ENCODE data around the gene CREBZF. TPM values are rescaled to one million over a fixed set of nuclear protein-coding genes. Genes with fewer than 3 reads are reported as not detected.

CREBZF gene
- total RNA-seq, 1 donor from 2014 or later = 57.7 TPM

DNA sequence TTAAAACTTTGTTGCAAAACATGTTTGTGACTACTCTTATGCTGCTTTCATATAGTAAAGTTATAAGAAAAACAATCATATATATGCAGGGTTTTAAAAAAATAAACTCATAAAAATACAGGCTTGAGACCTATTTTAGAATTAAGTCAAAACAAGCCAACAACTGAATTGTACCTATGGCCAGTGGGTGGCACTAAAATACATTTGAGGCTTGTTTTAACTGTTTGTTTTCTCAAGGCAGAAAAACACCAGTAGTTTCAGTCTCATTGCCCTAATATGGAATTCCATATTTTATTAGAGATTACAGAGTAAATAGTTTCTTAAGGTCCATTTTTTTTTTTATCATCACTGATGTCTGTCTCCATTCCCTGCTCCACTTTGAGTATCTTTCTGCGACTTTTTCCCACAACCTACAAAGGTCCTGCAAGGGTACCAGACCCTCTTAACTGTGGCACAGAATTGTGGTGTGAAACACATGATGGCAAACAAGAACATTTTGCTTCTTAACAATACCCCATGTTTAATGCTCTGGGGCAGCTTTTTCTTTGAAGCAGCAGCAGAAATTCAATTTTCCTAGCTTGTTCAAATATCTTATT lies 29.6 kb upstream of the CREBZF start:
- DNase-seq (ENCODE audit: low read depth) (peak; percentile 49), FAIRE-seq (no peak)
- Histone ChIP-seq H3K27me3 (ENCODE audit: control insufficient read depth, insufficient read depth, low read length) (no peaks in the 10 kb centered on the region), H3K36me3 (ENCODE audit: control insufficient read depth, insufficient read depth, low read length) (no peaks in the 10 kb centered on the region), H3K4me3 (ENCODE audit: low read depth, low read length) (no peak overlapping the region)
- TF ChIP-seq, protein P1, sequence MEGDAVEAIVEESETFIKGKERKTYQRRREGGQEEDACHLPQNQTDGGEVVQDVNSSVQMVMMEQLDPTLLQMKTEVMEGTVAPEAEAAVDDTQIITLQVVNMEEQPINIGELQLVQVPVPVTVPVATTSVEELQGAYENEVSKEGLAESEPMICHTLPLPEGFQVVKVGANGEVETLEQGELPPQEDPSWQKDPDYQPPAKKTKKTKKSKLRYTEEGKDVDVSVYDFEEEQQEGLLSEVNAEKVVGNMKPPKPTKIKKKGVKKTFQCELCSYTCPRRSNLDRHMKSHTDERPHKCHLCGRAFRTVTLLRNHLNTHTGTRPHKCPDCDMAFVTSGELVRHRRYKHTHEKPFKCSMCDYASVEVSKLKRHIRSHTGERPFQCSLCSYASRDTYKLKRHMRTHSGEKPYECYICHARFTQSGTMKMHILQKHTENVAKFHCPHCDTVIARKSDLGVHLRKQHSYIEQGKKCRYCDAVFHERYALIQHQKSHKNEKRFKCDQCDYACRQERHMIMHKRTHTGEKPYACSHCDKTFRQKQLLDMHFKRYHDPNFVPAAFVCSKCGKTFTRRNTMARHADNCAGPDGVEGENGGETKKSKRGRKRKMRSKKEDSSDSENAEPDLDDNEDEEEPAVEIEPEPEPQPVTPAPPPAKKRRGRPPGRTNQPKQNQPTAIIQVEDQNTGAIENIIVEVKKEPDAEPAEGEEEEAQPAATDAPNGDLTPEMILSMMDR (IDR thresholded peaks at IDR 0.05; ENCODE audit: insufficient read depth, low read length, severe bottlenecking) = peak; percentile 33

DNA sequence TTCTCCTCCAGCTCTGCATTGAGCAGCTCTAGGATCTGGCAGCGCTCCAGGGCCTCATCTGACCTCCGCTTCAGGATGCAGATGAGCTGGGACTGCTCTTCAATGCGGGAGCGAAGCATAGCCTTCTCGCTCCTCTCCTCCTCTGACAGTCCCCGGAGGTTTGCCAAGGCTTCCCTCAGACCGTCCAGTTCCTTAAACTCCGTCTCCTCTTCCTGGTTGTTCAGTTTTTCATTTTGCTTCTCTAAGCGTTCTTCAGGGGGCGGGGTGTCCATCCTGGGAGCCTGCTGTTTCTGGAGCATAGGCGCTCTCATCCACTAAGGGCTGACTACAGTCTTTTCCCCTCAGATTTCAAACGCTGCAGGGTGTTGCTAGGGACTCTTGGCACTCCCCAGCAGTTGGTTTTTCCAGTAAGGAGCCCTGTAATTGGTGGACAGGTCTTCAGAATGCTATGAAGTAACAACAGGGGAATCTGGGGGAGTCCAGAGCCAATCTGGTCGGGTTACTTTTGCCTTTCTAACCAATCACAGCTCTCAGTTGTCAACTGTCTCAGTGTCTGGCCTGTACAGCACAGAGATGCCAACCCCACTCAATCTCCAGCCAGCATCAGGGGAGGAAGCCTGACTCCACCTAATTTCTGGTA lies 21.0 kb upstream of the CREBZF start, which contains the start of gene CCDC89:
Gene CCDC89, minus strand, starts transcription at position 376 of the 640 bp plus-strand sequence. Its CDS starts 65 bp downstream, at position 311.
- FAIRE-seq = peak; percentile 40
- no peaks in the 10 kb centered on the region for H3K27me3 ChIP-seq (ENCODE audit: control insufficient read depth, insufficient read depth, low read length)
- no peak within 1 kb of the TSS for H3K4me3 ChIP-seq (ENCODE audit: low read depth, low read length)
- H3K36me3 ChIP-seq (ENCODE audit: control insufficient read depth, insufficient read depth, low read length) = no peaks in the 10 kb centered on the region
- TF ChIP-seq, protein P1 (IDR thresholded peaks at IDR 0.05; ENCODE audit: insufficient read depth, low read length, severe bottlenecking) = no peak
- peak; percentile 61 for DNase-seq (ENCODE audit: low read depth)

DNA sequence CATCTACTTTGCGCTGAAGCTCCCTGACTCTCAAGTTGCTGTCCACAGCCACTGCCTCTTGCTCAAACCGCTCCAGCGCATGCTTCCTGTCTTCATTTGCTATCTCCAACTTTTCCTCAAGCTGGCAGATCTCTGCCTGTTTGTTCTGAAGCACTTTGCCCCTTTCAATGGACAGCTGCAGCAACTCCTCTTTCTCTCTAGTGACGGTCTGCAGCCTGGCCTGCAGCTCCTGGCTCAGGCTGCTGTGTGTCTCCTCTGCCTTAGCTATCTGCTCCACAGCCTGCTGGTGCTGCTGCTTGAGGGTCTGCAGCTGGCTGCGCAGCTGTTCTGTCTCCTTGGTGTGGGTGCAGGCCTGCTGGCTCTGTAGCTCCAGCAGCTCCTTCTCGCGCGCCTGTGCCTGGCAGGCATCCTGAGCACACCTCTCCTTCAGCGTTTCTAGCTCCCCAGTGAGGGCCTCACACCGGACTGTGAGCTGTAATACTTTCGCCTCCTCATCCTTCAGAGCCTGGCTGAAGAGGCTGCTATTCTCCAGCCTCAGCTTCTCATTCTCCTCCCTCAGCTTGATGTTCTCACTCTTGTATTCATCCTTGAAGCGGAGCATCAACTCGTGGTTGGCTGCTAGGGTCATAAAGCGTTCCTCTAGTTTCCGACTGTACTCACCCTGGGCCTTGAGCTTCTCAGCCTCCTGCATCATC lies 20.3 kb upstream of the CREBZF start:
- Histone ChIP-seq H3K27me3 (ENCODE audit: control insufficient read depth, insufficient read depth, low read length) (no peaks in the 10 kb centered on the region), H3K4me3 (ENCODE audit: low read depth, low read length) (no peak overlapping the region), H3K36me3 (ENCODE audit: control insufficient read depth, insufficient read depth, low read length) (no peaks in the 10 kb centered on the region)
- FAIRE-seq (no peak), DNase-seq (ENCODE audit: low read depth) (no peak)
- TF ChIP-seq, protein P1 (IDR thresholded peaks at IDR 0.05; ENCODE audit: insufficient read depth, low read length, severe bottlenecking) = no peak

DNA sequence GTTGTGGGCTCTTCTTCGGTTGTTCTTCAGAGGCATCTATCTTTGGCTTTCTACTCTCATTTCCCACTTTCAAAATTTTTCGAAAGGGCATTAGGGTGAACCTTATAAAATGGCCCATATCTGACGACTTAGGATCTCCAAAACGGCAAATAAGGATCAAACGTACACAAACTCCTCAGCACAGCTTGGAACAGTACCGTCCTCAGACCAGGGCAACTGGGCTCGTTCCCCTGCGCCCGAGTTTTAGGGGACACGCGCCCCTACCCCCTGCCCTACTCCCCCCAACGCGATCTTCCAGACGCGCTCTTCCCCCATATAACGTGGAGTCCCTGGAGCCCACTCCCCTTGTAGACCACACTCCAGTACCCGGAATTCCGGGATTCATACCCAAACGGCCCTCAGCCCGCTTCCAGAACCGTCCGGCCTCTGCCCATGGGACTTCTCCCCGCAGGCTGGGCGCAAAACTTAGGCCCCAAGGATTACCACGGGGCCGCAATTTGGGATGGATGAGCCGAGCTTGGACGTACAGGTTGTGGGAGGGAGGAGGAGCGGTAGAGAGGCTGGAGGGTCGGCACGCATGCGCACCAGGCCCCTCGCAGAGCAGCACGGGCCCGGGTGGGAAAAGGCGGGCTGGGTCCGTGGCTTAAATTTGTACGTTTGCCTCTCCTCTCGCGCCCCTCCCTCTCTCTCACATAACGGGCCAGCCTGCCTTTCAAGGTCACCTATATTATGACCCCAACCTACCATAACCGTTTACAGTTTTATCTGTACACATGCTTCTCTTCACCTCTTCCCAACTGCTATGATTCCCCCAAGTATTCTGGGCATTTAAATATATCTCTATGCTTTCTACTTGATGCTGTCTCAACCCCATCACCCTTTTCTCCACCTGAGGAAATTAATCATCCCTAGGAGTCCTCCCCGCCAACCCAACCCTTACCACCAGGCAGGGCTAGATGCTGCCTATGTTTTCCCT lies 17.7 kb upstream of the CREBZF start:
- no peak for FAIRE-seq
- no peaks in the 10 kb centered on the region for H3K36me3 ChIP-seq (ENCODE audit: control insufficient read depth, insufficient read depth, low read length)
- DNase-seq (ENCODE audit: low read depth) = no peak
- H3K27me3 ChIP-seq (ENCODE audit: control insufficient read depth, insufficient read depth, low read length) = no peaks in the 10 kb centered on the region
- TF ChIP-seq, protein P1 (IDR thresholded peaks at IDR 0.05; ENCODE audit: insufficient read depth, low read length, severe bottlenecking) = no peak
- H3K4me3 ChIP-seq (ENCODE audit: low read depth, low read length) = peak overlapping the region; percentile 45

DNA sequence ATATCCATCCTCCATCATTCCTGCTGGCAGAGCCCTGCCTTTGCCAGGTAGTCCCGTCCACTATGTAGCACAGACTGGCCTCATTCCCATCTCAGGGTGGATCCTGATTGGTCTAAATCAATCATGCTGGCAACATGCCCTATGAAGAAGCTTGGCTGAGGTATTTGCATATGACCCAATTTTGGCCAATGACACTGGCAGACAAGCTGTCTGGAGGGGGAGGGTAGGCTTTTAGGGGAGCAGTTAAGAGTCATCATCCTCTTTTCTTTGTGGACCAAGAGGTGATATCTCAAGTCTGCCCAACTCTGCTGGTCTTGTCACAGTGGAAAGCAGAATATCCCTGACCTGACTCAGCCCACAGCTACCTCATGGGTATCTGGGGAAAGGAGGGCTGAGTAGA lies 16.0 kb upstream of the CREBZF start:
- Histone ChIP-seq H3K27me3 (ENCODE audit: control insufficient read depth, insufficient read depth, low read length) (no peaks in the 10 kb centered on the region), H3K4me3 (ENCODE audit: low read depth, low read length) (no peak overlapping the region), H3K36me3 (ENCODE audit: control insufficient read depth, insufficient read depth, low read length) (no peaks in the 10 kb centered on the region)
- DNase-seq (ENCODE audit: low read depth) (no peak), FAIRE-seq (no peak)
- TF ChIP-seq, protein P1 (IDR thresholded peaks at IDR 0.05; ENCODE audit: insufficient read depth, low read length, severe bottlenecking) = no peak

Measured in bronchial epithelial cell (primary cell).